ENCODE data around the gene ZFP64. TPM values are rescaled to one million over a fixed set of nuclear protein-coding genes. Genes with fewer than 3 reads are reported as not detected.

Gene ZFP64
- total RNA-seq, 1 donor from 2014 or later = 20.3 TPM

GRCh38 chr20:52181766-52182165 lies 9.8 kb downstream of the ZFP64 start:
- H3K79me2 ChIP-seq (ENCODE audit: insufficient read depth, low read length) = no peaks in the 10 kb centered on the region
- Mint-ChIP-seq H3K9me3 (ENCODE audit: unreplicated experiment) (no peaks in the 10 kb centered on the region), H3K27ac (ENCODE audit: unreplicated experiment) (no peak overlapping the region), H3K27me3 (ENCODE audit: low read depth, unreplicated experiment) (no peaks in the 10 kb centered on the region), H3K4me1 (ENCODE audit: low read depth, unreplicated experiment) (no peaks in the 10 kb centered on the region), H3K4me3 (ENCODE audit: unreplicated experiment) (no peak overlapping the region), H3K36me3 (ENCODE audit: low read depth, unreplicated experiment) (peaks cover 18% of the 10 kb centered on the region)
- H3K9me3 ChIP-seq (ENCODE audit: insufficient read depth, low read depth, low read length) = no peaks in the 10 kb centered on the region
- H3K36me3 ChIP-seq (ENCODE audit: insufficient read depth, low read length) = peaks cover 7% of the 10 kb centered on the region
- no peaks in the 10 kb centered on the region for H3K4me1 ChIP-seq (ENCODE audit: insufficient read depth, low read length)
- no peak overlapping the region for H3K27ac ChIP-seq (ENCODE audit: low read depth, low read length)
- no peak for TF ChIP-seq CTCF (IDR thresholded peaks at IDR 0.05; ENCODE audit: insufficient read depth, low read depth, low read length)
- TF ChIP-seq EZH2 (IDR thresholded peaks at IDR 0.05; ENCODE audit: insufficient read depth, low read length) = no peak
- H3K27me3 ChIP-seq (ENCODE audit: insufficient read depth, low read length) = no peaks in the 10 kb centered on the region
- no peak for DNase-seq (ENCODE audit: low read depth)
- no peak overlapping the region for H3K9ac ChIP-seq (ENCODE audit: low read length)
- H3K4me3 ChIP-seq (ENCODE audit: insufficient read depth, low read depth, low read length) = no peak overlapping the region
- no peak for FAIRE-seq
- no peak overlapping the region for H3K4me2 ChIP-seq (ENCODE audit: low read length)
- H2AFZ ChIP-seq (ENCODE audit: low read depth, low read length) = no peak overlapping the region
- H4K20me1 ChIP-seq (ENCODE audit: insufficient read depth, low read length) = peaks cover 4% of the 10 kb centered on the region

- H3K27ac Mint-ChIP-seq (ENCODE audit: unreplicated experiment) = no peak overlapping the region
- H3K4me2 ChIP-seq (ENCODE audit: low read length) = no peak overlapping the region
- no peak overlapping the region for H3K9ac ChIP-seq (ENCODE audit: low read length)
- FAIRE-seq = no peak
- no peak for DNase-seq (ENCODE audit: low read depth)
- no peaks in the 10 kb centered on the region for H3K27me3 ChIP-seq (ENCODE audit: insufficient read depth, low read length)
- H3K9me3 ChIP-seq (ENCODE audit: insufficient read depth, low read depth, low read length) = no peaks in the 10 kb centered on the region
- TF ChIP-seq EZH2 (IDR thresholded peaks at IDR 0.05; ENCODE audit: insufficient read depth, low read length) = no peak
- H3K4me1 Mint-ChIP-seq (ENCODE audit: low read depth, unreplicated experiment) = no peaks in the 10 kb centered on the region
- H3K27me3 Mint-ChIP-seq (ENCODE audit: low read depth, unreplicated experiment) = no peaks in the 10 kb centered on the region
- H3K9me3 Mint-ChIP-seq (ENCODE audit: unreplicated experiment) = no peaks in the 10 kb centered on the region
- no peaks in the 10 kb centered on the region for H3K79me2 ChIP-seq (ENCODE audit: insufficient read depth, low read length)
- peaks cover 14% of the 10 kb centered on the region for H3K36me3 Mint-ChIP-seq (ENCODE audit: low read depth, unreplicated experiment)
- H3K4me3 Mint-ChIP-seq (ENCODE audit: unreplicated experiment) = no peak overlapping the region
- no peaks in the 10 kb centered on the region for H3K4me1 ChIP-seq (ENCODE audit: insufficient read depth, low read length)
- peaks cover 4% of the 10 kb centered on the region for H4K20me1 ChIP-seq (ENCODE audit: insufficient read depth, low read length)
- H3K4me3 ChIP-seq (ENCODE audit: insufficient read depth, low read depth, low read length) = no peak overlapping the region
- H3K36me3 ChIP-seq (ENCODE audit: insufficient read depth, low read length) = peaks cover 7% of the 10 kb centered on the region
- no peak overlapping the region for H2AFZ ChIP-seq (ENCODE audit: low read depth, low read length)
- no peak overlapping the region for H3K27ac ChIP-seq (ENCODE audit: low read depth, low read length)
Measured at GRCh38 chr20:52180180-52180840, 11.3 kb downstream of the ZFP64 start.

GRCh38 chr20:52179331-52180179 lies 12.0 kb downstream of the ZFP64 start:
- no peaks in the 10 kb centered on the region for H3K27me3 Mint-ChIP-seq (ENCODE audit: low read depth, unreplicated experiment)
- Histone ChIP-seq H3K79me2 (ENCODE audit: insufficient read depth, low read length) (no peaks in the 10 kb centered on the region), H3K4me2 (ENCODE audit: low read length) (no peak overlapping the region), H2AFZ (ENCODE audit: low read depth, low read length) (no peak overlapping the region), H3K27ac (ENCODE audit: low read depth, low read length) (no peak overlapping the region), H3K4me3 (ENCODE audit: insufficient read depth, low read depth, low read length) (no peak overlapping the region), H3K9me3 (ENCODE audit: insufficient read depth, low read depth, low read length) (no peaks in the 10 kb centered on the region), H3K4me1 (ENCODE audit: insufficient read depth, low read length) (no peaks in the 10 kb centered on the region), H3K27me3 (ENCODE audit: insufficient read depth, low read length) (no peaks in the 10 kb centered on the region), H3K36me3 (ENCODE audit: insufficient read depth, low read length) (peaks cover 7% of the 10 kb centered on the region), H4K20me1 (ENCODE audit: insufficient read depth, low read length) (peaks cover 4% of the 10 kb centered on the region), H3K9ac (ENCODE audit: low read length) (no peak overlapping the region)
- FAIRE-seq (no peak), DNase-seq (ENCODE audit: low read depth) (no peak)
- no peaks in the 10 kb centered on the region for H3K9me3 Mint-ChIP-seq (ENCODE audit: unreplicated experiment)
- no peak overlapping the region for H3K27ac Mint-ChIP-seq (ENCODE audit: unreplicated experiment)
- H3K4me3 Mint-ChIP-seq (ENCODE audit: unreplicated experiment) = no peak overlapping the region
- no peaks in the 10 kb centered on the region for H3K4me1 Mint-ChIP-seq (ENCODE audit: low read depth, unreplicated experiment)
- peaks cover 14% of the 10 kb centered on the region for H3K36me3 Mint-ChIP-seq (ENCODE audit: low read depth, unreplicated experiment)
- TF ChIP-seq EZH2 (IDR thresholded peaks at IDR 0.05; ENCODE audit: insufficient read depth, low read length) = no peak
